Measurements from ENCODE around the gene SPATA16.

DNA sequence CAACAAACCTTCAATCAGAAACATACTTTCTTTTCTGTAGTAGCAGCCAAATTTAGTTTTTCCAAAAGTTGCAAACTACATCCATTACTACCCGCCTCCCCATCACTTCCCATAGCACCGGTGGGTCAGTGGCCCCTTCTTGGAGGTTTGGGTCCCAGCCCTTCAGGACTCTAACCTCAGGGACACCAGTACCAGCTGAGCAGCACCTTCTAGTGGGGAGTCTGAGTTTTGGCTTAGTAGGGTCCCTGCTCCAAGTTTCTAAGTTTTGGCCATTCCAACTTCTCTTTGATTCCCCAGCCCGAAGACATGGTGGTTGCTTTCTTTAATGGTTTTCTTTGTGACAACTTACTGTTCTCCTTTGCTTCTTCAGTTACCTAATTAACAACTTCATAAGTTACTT lies 229.9 kb downstream of the SPATA16 start:
- TF ChIP-seq CTCF (IDR thresholded peaks at IDR 0.05): no peak
- TF ChIP-seq EZH2 (IDR thresholded peaks at IDR 0.05; ENCODE audit: borderline replicate concordance, insufficient read depth, low read depth, low read length, poor library complexity, severe bottlenecking): no peak

Data from B cell (primary cell).